HEK293 (cell line): ENCODE measurements around the gene SNX5.
A peak's percentile ranks its signal among the peaks of the same experiment; 100 is the strongest.

Experiments
- CTCF ChIA-PET: fragments of 350-600 bp; formaldehyde crosslinking; extraction: SDS; loops from one replicate; lab custom pipeline; 2021; ENCODE audit warnings: antibody characterized with exemption; lab: Yijun Ruan, JAX
- POLR2A ChIA-PET: fragments of 300-600 bp; formaldehyde crosslinking; extraction: SDS; loops from one replicate; lab custom pipeline; 2020; ENCODE audit warnings: antibody characterized with exemption, inconsistent platforms; lab: Yijun Ruan, JAX
- H3K27ac ChIP-seq: fragments of 200-500 bp; sonication (Bioruptor generic); 2 replicates; pipeline ENCODE4 v1.5.1; 2014; ENCODE audit warnings: low read depth, low read length, control low read depth, inconsistent platforms; ENCODE audit errors: extremely low read depth
- H3K36me3 ChIP-seq, 2 experiments: fragments of 200-500 bp in 1 of 2; sonication (Bioruptor generic) in 1 of 2; 1 replicate in 1 of 2; 2 replicates in 1 of 2; pipeline ENCODE4 v1.5.1; 2014 to 2017; ENCODE audit warnings: inconsistent platforms in 2 of 2, low read length in 2 of 2; ENCODE audit not compliant: control insufficient read depth in 2 of 2, insufficient read depth in 1 of 2
- H3K4me1 ChIP-seq: fragments of 200-500 bp; sonication (Bioruptor generic); 2 replicates; pipeline ENCODE4 v1.5.1; 2014; ENCODE audit warnings: mild to moderate bottlenecking, low read length, inconsistent platforms; ENCODE audit not compliant: control insufficient read depth, insufficient read depth
- H3K4me3 ChIP-seq: 2 replicates; pipeline ENCODE4 v1.5.1; 2011; ENCODE audit warnings: low read depth, mild to moderate bottlenecking, control low read depth, low read length, moderate library complexity
- H3K9me3 ChIP-seq: fragments of 200-500 bp; sonication (Bioruptor generic); 2 replicates; pipeline ENCODE4 v1.5.1; 2014; ENCODE audit warnings: low read depth, low read length, inconsistent platforms; ENCODE audit not compliant: control insufficient read depth, insufficient read depth
- KLF1 ChIP-seq: fragments of 450-650 bp; formaldehyde crosslinking; IDR thresholded peaks from 2 replicates; pipeline ENCODE4 v1.5.1; 2016; ENCODE audit warnings: missing biosample characterization, missing genetic modification characterization
- REST ChIP-seq: fragments of 450-650 bp; formaldehyde crosslinking; IDR thresholded peaks from 2 replicates; pipeline ENCODE4 v1.5.1; 2016; ENCODE audit warnings: missing biosample characterization, missing genetic modification characterization
- SALL2 ChIP-seq: fragments of 450-650 bp; formaldehyde crosslinking; IDR thresholded peaks from 2 replicates; pipeline ENCODE4 v1.5.0; 2017; ENCODE audit warnings: missing biosample characterization, mild to moderate bottlenecking, missing genetic modification characterization, borderline replicate concordance
- SCRT2 ChIP-seq: fragments of 450-650 bp; formaldehyde crosslinking; IDR thresholded peaks from 2 replicates; pipeline ENCODE4 v1.5.1; 2016; ENCODE audit warnings: missing biosample characterization, missing genetic modification characterization
- TRIM28 ChIP-seq: IDR thresholded peaks from 2 replicates; pipeline ENCODE4 v1.6.1; 2011; ENCODE audit warnings: low read length, control low read depth, borderline replicate concordance
- ZNF169 ChIP-seq: fragments of 450-650 bp; formaldehyde crosslinking; IDR thresholded peaks from 2 replicates; pipeline ENCODE4 v1.5.1; 2016; ENCODE audit warnings: missing biosample characterization, missing genetic modification characterization
- ZNF202 ChIP-seq: fragments of 450-650 bp; formaldehyde crosslinking; IDR thresholded peaks from 2 replicates; pipeline ENCODE4 v1.5.1; 2016; ENCODE audit warnings: missing biosample characterization, missing genetic modification characterization, borderline replicate concordance
- ZNF221 ChIP-seq: fragments of 450-650 bp; formaldehyde crosslinking; IDR thresholded peaks from 2 replicates; pipeline ENCODE4 v1.5.1; 2017; ENCODE audit warnings: missing biosample characterization, missing genetic modification characterization, borderline replicate concordance
- ZNF266 ChIP-seq: fragments of 450-650 bp; formaldehyde crosslinking; IDR thresholded peaks from 2 replicates; pipeline ENCODE4 v1.5.1; 2016; ENCODE audit warnings: missing biosample characterization, missing genetic modification characterization, low read depth
- ZNF324 ChIP-seq: fragments of 450-650 bp; formaldehyde crosslinking; IDR thresholded peaks from 2 replicates; pipeline ENCODE4 v1.5.1; 2016; ENCODE audit warnings: missing biosample characterization, missing genetic modification characterization
- ZNF335 ChIP-seq: fragments of 450-650 bp; formaldehyde crosslinking; conservative IDR thresholded peaks from 2 replicates; pipeline ENCODE4 v1.5.1; 2016; ENCODE audit warnings: missing biosample characterization, missing genetic modification characterization
- ZNF391 ChIP-seq: fragments of 450-650 bp; formaldehyde crosslinking; IDR thresholded peaks from 2 replicates; pipeline ENCODE4 v1.5.1; 2016; ENCODE audit warnings: low read depth, missing biosample characterization, missing genetic modification characterization, borderline replicate concordance
- ZNF416 ChIP-seq: fragments of 450-650 bp; formaldehyde crosslinking; IDR thresholded peaks from 2 replicates; pipeline ENCODE4 v1.5.1; 2016; ENCODE audit warnings: missing biosample characterization, missing genetic modification characterization
- ZNF501 ChIP-seq: fragments of 450-650 bp; formaldehyde crosslinking; IDR thresholded peaks from 2 replicates; pipeline ENCODE4 v1.5.1; 2016; ENCODE audit warnings: missing biosample characterization, missing genetic modification characterization
- ZNF521 ChIP-seq: fragments of 450-650 bp; formaldehyde crosslinking; IDR thresholded peaks from 2 replicates; pipeline ENCODE4 v1.5.1; 2017; ENCODE audit warnings: missing biosample characterization, mild to moderate bottlenecking, missing genetic modification characterization
- ZNF621 ChIP-seq: fragments of 450-650 bp; formaldehyde crosslinking; IDR thresholded peaks from 2 replicates; pipeline ENCODE4 v1.5.1; 2017; ENCODE audit warnings: missing biosample characterization, missing genetic modification characterization
- ZNF645 ChIP-seq: fragments of 450-650 bp; formaldehyde crosslinking; IDR thresholded peaks from 2 replicates; pipeline ENCODE4; 2016; ENCODE audit warnings: missing biosample characterization, missing genetic modification characterization
- ZNF654 ChIP-seq: fragments of 450-650 bp; formaldehyde crosslinking; IDR thresholded peaks from 2 replicates; pipeline ENCODE4 v1.5.1; 2016; ENCODE audit warnings: low read depth, missing biosample characterization, missing genetic modification characterization
- ZNF777 ChIP-seq: fragments of 450-650 bp; formaldehyde crosslinking; IDR thresholded peaks from 2 replicates; pipeline ENCODE4 v1.5.1; 2017; ENCODE audit warnings: missing biosample characterization, missing genetic modification characterization, borderline replicate concordance
- ZNF830 ChIP-seq: fragments of 450-650 bp; IDR thresholded peaks from 2 replicates; pipeline ENCODE4 v1.5.0; 2018; ENCODE audit warnings: missing biosample characterization, missing genetic modification characterization, low read depth, mild to moderate bottlenecking, moderate library complexity
- ZSCAN30 ChIP-seq: fragments of 450-650 bp; IDR thresholded peaks from 2 replicates; pipeline ENCODE4 v1.5.1; 2018; ENCODE audit warnings: missing biosample characterization, mild to moderate bottlenecking, missing genetic modification characterization, moderate library complexity
- TF ChIP-seq, protein P1 (sequence below): fragments of 450-650 bp; formaldehyde crosslinking; IDR thresholded peaks from 2 replicates; pipeline ENCODE4 v1.5.1; 2017; ENCODE audit warnings: missing biosample characterization, missing genetic modification characterization
- TF ChIP-seq, protein P2 (sequence below): IDR thresholded peaks from 2 replicates; pipeline ENCODE4 v1.6.1; 2011; ENCODE audit warnings: mild to moderate bottlenecking, low read depth, low read length, borderline replicate concordance

SNX5 gene

GRCh38 chr20:17898548-17898994 is 70.0 kb downstream of the SNX5 start:
- Histone ChIP-seq H3K9me3 (no peaks in the 10 kb centered on the region), H3K36me3 (no peaks in the 10 kb centered on the region), H3K27ac (no peak overlapping the region), H3K4me1 (no peaks in the 10 kb centered on the region), H3K4me3 (no peak overlapping the region)
- TF ChIP-seq ZNF654 (tag by site-specific recombination) = peak; percentile 58
- no peak for TF ChIP-seq ZNF416
- no peak for TF ChIP-seq ZNF777 (tag by site-specific recombination)
- no peak for TF ChIP-seq ZNF521 (tag by site-specific recombination)
- TF ChIP-seq REST (tag by site-specific recombination) = no peak
- no peak for TF ChIP-seq ZNF266 (tag by site-specific recombination)
- TF ChIP-seq ZNF391 (tag by site-specific recombination) = no peak
- TF ChIP-seq, protein P1, sequence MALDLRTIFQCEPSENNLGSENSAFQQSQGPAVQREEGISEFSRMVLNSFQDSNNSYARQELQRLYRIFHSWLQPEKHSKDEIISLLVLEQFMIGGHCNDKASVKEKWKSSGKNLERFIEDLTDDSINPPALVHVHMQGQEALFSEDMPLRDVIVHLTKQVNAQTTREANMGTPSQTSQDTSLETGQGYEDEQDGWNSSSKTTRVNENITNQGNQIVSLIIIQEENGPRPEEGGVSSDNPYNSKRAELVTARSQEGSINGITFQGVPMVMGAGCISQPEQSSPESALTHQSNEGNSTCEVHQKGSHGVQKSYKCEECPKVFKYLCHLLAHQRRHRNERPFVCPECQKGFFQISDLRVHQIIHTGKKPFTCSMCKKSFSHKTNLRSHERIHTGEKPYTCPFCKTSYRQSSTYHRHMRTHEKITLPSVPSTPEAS (tag by site-specific recombination) = no peak
- TF ChIP-seq ZSCAN30 (tag by site-specific recombination) = peak; percentile 93
- no peak for TF ChIP-seq ZNF621
- no peak for TF ChIP-seq ZNF501
- TF ChIP-seq ZNF645 (tag by site-specific recombination) = no peak
- no peak for TF ChIP-seq ZNF324 (tag by site-specific recombination)
- no peak for TF ChIP-seq SALL2
- TF ChIP-seq SCRT2 (tag by site-specific recombination) = peak; percentile 85
- no peak for TF ChIP-seq ZNF169 (tag by site-specific recombination)
- TF ChIP-seq ZNF335 = no peak
- no peak for TF ChIP-seq ZNF202 (tag by site-specific recombination)
- TF ChIP-seq ZNF830 = no peak
- TF ChIP-seq ZNF221 (tag by site-specific recombination) = no peak
- TF ChIP-seq KLF1 (tag by site-specific recombination) = no peak
- 0 out of 2 replicates have a peak, but pooled peaks have one; percentile 54 for TF ChIP-seq TRIM28
- TF ChIP-seq, protein P2, sequence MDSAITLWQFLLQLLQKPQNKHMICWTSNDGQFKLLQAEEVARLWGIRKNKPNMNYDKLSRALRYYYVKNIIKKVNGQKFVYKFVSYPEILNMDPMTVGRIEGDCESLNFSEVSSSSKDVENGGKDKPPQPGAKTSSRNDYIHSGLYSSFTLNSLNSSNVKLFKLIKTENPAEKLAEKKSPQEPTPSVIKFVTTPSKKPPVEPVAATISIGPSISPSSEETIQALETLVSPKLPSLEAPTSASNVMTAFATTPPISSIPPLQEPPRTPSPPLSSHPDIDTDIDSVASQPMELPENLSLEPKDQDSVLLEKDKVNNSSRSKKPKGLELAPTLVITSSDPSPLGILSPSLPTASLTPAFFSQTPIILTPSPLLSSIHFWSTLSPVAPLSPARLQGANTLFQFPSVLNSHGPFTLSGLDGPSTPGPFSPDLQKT = no peak
- ChIA-PET CTCF (interaction anchor here (0.6 to 2.6 kb wide), 16 partner anchors 9 to 812 kb away, joined by 3 to 11 read pairs (median 3); partner anchors contain the start of gene RRBP1), POLR2A (no interaction called here)
